Karpas-422 (cell line): ENCODE results near the gene EIF4G1. TPM values are rescaled to one million over a fixed set of nuclear protein-coding genes. Genes with fewer than 3 reads are reported as not detected.

Experiments
- DNase-seq: peaks from one replicate; pipeline ENCODE4 v3.0.0-alpha.2; 2015
- H2AFZ ChIP-seq: fragments of 200-600 bp; sonication (generic); 2 replicates; pipeline ENCODE4 v1.6.1; 2014; ENCODE audit warnings: antibody characterized with exemption, low read length, mixed read lengths
- H3K27ac ChIP-seq: fragments of 200-600 bp; sonication (generic); 2 replicates; pipeline ENCODE4 v1.5.1; 2014; ENCODE audit warnings: mild to moderate bottlenecking, low read length, moderate library complexity
- H3K27me3 ChIP-seq: fragments of 200-600 bp; sonication (generic); 2 replicates; pipeline ENCODE4 v1.6.1; 2014; ENCODE audit warnings: low read length, mixed read lengths
- H3K36me3 ChIP-seq: fragments of 200-600 bp; sonication (generic); 2 replicates; pipeline ENCODE4 v1.6.1; 2014; ENCODE audit warnings: low read length, mixed read lengths; ENCODE audit not compliant: insufficient read depth
- H3K4me1 ChIP-seq: fragments of 200-600 bp; sonication (generic); 2 replicates; pipeline ENCODE4 v1.6.1; 2014; ENCODE audit warnings: mild to moderate bottlenecking, low read length, mixed read lengths
- H3K4me2 ChIP-seq: fragments of 200-600 bp; sonication (generic); 2 replicates; pipeline ENCODE4 v1.6.1; 2014; ENCODE audit warnings: low read length, low read depth, mild to moderate bottlenecking; ENCODE audit not compliant: poor library complexity, severe bottlenecking
- H3K4me3 ChIP-seq: fragments of 200-600 bp; sonication (generic); 2 replicates; pipeline ENCODE4 v1.5.1; 2014; ENCODE audit warnings: mild to moderate bottlenecking, antibody characterized with exemption, low read length, mixed read lengths
- H3K79me2 ChIP-seq: fragments of 200-600 bp; sonication (generic); 2 replicates; pipeline ENCODE4 v1.6.1; 2014; ENCODE audit warnings: mild to moderate bottlenecking, low read length, mixed read lengths
- H3K9ac ChIP-seq: fragments of 200-600 bp; sonication (generic); 2 replicates; pipeline ENCODE4 v1.6.0; 2014; ENCODE audit warnings: low read length
- H3K9me2 ChIP-seq: fragments of 200-600 bp; sonication (generic), shearing (Covaris generic); replicated peaks from 2 replicates; pipeline ENCODE4 v1.6.0; 2014; ENCODE audit warnings: mild to moderate bottlenecking, low read length, moderate library complexity; ENCODE audit not compliant: insufficient read depth
- H3K9me3 ChIP-seq: fragments of 300-700, 200-600 bp; sonication (generic); 2 replicates; pipeline ENCODE4 v1.6.1; 2014; ENCODE audit warnings: low read length, mixed read lengths
- H4K20me1 ChIP-seq: fragments of 200-600 bp; sonication (generic); 2 replicates; pipeline ENCODE4 v1.6.1; 2014; ENCODE audit warnings: mild to moderate bottlenecking, antibody characterized with exemption, low read length, low read depth; ENCODE audit not compliant: insufficient read depth
- total RNA-seq: library from RNA; depleted of rRNA; stranded (reverse); fragments of >200 nt; shearing (Covaris generic); gene quantifications from 2 replicates; pipeline ENCODE4 v1.2.3, GENCODE V29; 2014; ENCODE audit warnings: low replicate concordance

EIF4G1 gene
- total RNA-seq, 1 experiment from 2014 or later, result 177 TPM

GRCh38 chr3:184283681-184284080 lies 30.7 kb upstream of the EIF4G1 start:
- Histone ChIP-seq H3K4me3 (no peak overlapping the region), H3K36me3 (no peaks in the 10 kb centered on the region), H3K9me3 (no peaks in the 10 kb centered on the region), H2AFZ (no peak overlapping the region), H3K27me3 (no peaks in the 10 kb centered on the region), H4K20me1 (no peaks in the 10 kb centered on the region), H3K27ac (no peak overlapping the region), H3K9me2 (no peaks in the 10 kb centered on the region), H3K4me1 (peaks cover 3% of the 10 kb centered on the region), H3K9ac (no peak overlapping the region), H3K4me2 (no peak overlapping the region), H3K79me2 (no peaks in the 10 kb centered on the region)
- DNase-seq, result no peak

GRCh38 chr3:184284696-184285095 lies 29.7 kb upstream of the EIF4G1 start:
- no peak overlapping the region for H3K9ac ChIP-seq
- H3K27me3 ChIP-seq, result no peaks in the 10 kb centered on the region
- H3K9me3 ChIP-seq, result no peaks in the 10 kb centered on the region
- no peak overlapping the region for H3K4me3 ChIP-seq
- H3K9me2 ChIP-seq, result no peaks in the 10 kb centered on the region
- no peak overlapping the region for H3K27ac ChIP-seq
- peak; percentile 86 for DNase-seq
- no peak overlapping the region for H2AFZ ChIP-seq
- peaks cover 3% of the 10 kb centered on the region for H3K4me1 ChIP-seq
- H3K79me2 ChIP-seq, result no peaks in the 10 kb centered on the region
- H3K4me2 ChIP-seq, result no peak overlapping the region
- no peaks in the 10 kb centered on the region for H4K20me1 ChIP-seq
- H3K36me3 ChIP-seq, result no peaks in the 10 kb centered on the region

- H4K20me1 ChIP-seq, result no peaks in the 10 kb centered on the region
- H3K27ac ChIP-seq, result no peak overlapping the region
- no peaks in the 10 kb centered on the region for H3K9me2 ChIP-seq
- H3K9ac ChIP-seq, result no peak overlapping the region
- peak; percentile 93 for DNase-seq
- H3K27me3 ChIP-seq, result no peaks in the 10 kb centered on the region
- H3K4me1 ChIP-seq, result peaks cover 2% of the 10 kb centered on the region
- no peaks in the 10 kb centered on the region for H3K9me3 ChIP-seq
- no peaks in the 10 kb centered on the region for H3K79me2 ChIP-seq
- H3K36me3 ChIP-seq, result no peaks in the 10 kb centered on the region
- H3K4me3 ChIP-seq, result no peak overlapping the region
- H3K4me2 ChIP-seq, result no peak overlapping the region
- H2AFZ ChIP-seq, result no peak overlapping the region
These were observed 24.9 kb upstream of the EIF4G1 start for GRCh38 chr3:184289426-184289938.

- no peaks in the 10 kb centered on the region for H3K9me3 ChIP-seq
These were observed 24.1 kb upstream of the EIF4G1 start for GRCh38 chr3:184290331-184290730.

GRCh38 chr3:184291044-184291737 lies 23.2 kb upstream of the EIF4G1 start:
- H3K79me2 ChIP-seq, result no peaks in the 10 kb centered on the region
- H3K4me3 ChIP-seq, result no peak overlapping the region
- H3K9me3 ChIP-seq, result no peaks in the 10 kb centered on the region
- no peak for DNase-seq
- H3K4me2 ChIP-seq, result no peak overlapping the region
- no peaks in the 10 kb centered on the region for H3K9me2 ChIP-seq
- no peak overlapping the region for H3K9ac ChIP-seq
- H3K27me3 ChIP-seq, result no peaks in the 10 kb centered on the region
- no peak overlapping the region for H3K27ac ChIP-seq
- H3K36me3 ChIP-seq, result no peaks in the 10 kb centered on the region
- H3K4me1 ChIP-seq, result no peaks in the 10 kb centered on the region
- no peaks in the 10 kb centered on the region for H4K20me1 ChIP-seq
- H2AFZ ChIP-seq, result no peak overlapping the region

More at GRCh38 chr3:184290331-184290730, 24.1 kb upstream of the EIF4G1 start:
- Histone ChIP-seq H3K4me1 (no peaks in the 10 kb centered on the region), H3K27me3 (no peaks in the 10 kb centered on the region), H3K9ac (no peak overlapping the region), H3K36me3 (no peaks in the 10 kb centered on the region), H3K79me2 (no peaks in the 10 kb centered on the region), H3K27ac (no peak overlapping the region), H3K4me3 (no peak overlapping the region), H4K20me1 (no peaks in the 10 kb centered on the region), H2AFZ (no peak overlapping the region), H3K9me2 (no peaks in the 10 kb centered on the region), H3K4me2 (no peak overlapping the region)
- DNase-seq, result no peak

GRCh38 chr3:184291738-184292445 lies 22.5 kb upstream of the EIF4G1 start:
- Histone ChIP-seq H2AFZ (no peak overlapping the region), H3K4me2 (no peak overlapping the region), H3K36me3 (no peaks in the 10 kb centered on the region), H4K20me1 (no peaks in the 10 kb centered on the region), H3K27ac (no peak overlapping the region), H3K4me1 (no peaks in the 10 kb centered on the region), H3K9me2 (no peaks in the 10 kb centered on the region), H3K79me2 (no peaks in the 10 kb centered on the region), H3K27me3 (no peaks in the 10 kb centered on the region), H3K9ac (no peak overlapping the region), H3K9me3 (no peaks in the 10 kb centered on the region), H3K4me3 (no peak overlapping the region)
- no peak for DNase-seq

- DNase-seq, result no peak
- no peak overlapping the region for H3K4me3 ChIP-seq
- H3K27ac ChIP-seq, result no peak overlapping the region
- H2AFZ ChIP-seq, result no peak overlapping the region
- H3K27me3 ChIP-seq, result no peaks in the 10 kb centered on the region
- peaks cover 16% of the 10 kb centered on the region for H3K4me1 ChIP-seq
- no peak overlapping the region for H3K9ac ChIP-seq
- no peaks in the 10 kb centered on the region for H3K9me2 ChIP-seq
- no peaks in the 10 kb centered on the region for H3K9me3 ChIP-seq
- H4K20me1 ChIP-seq, result peaks cover 11% of the 10 kb centered on the region; the same call in 1 of the 2 replicates
- peaks cover 7% of the 10 kb centered on the region; the same call in 1 of the 2 replicates for H3K36me3 ChIP-seq
- H3K4me2 ChIP-seq, result no peak overlapping the region
- H3K79me2 ChIP-seq, result peaks cover 17% of the 10 kb centered on the region
These were observed 18.6 kb upstream of the EIF4G1 start for GRCh38 chr3:184295771-184296170.

- Histone ChIP-seq H3K9me3 (no peaks in the 10 kb centered on the region), H3K27ac (no peak overlapping the region), H3K36me3 (peaks cover 13% of the 10 kb centered on the region), H2AFZ (no peak overlapping the region), H3K4me3 (no peak overlapping the region), H3K9me2 (no peaks in the 10 kb centered on the region), H3K9ac (no peak overlapping the region), H3K27me3 (no peaks in the 10 kb centered on the region), H3K4me1 (peaks cover 16% of the 10 kb centered on the region), H4K20me1 (peaks cover 11% of the 10 kb centered on the region; the same call in 1 of the 2 replicates), H3K4me2 (no peak overlapping the region), H3K79me2 (peaks cover 24% of the 10 kb centered on the region)
- DNase-seq, result no peak
These were observed 17.8 kb upstream of the EIF4G1 start for GRCh38 chr3:184296616-184297015.
